Activated naive CD8-positive, alpha-beta T cell treated with anti-CD3 and anti-CD28 coated beads, Interleukin-2, amount 50 U/mL, for 16 hours (primary cell): ENCODE results near the gene IDUA.

Experiments used
- DNase-seq: peaks from one replicate; pipeline ENCODE4 v3.0.0-alpha.2; 2020; ENCODE audit warnings: low read depth, low spot score

Gene IDUA

GRCh38 chr4:1000686-1001260, 13.9 kb downstream of the IDUA start:
- DNase-seq = no peak

GRCh38 chr4:1001561-1002130, 14.8 kb downstream of the IDUA start:
- no peak for DNase-seq

- no peak for DNase-seq
These were observed 15.3 kb downstream of the IDUA start for GRCh38 chr4:1002131-1002630.

GRCh38 chr4:1002631-1003251, 15.9 kb downstream of the IDUA start:
- no peak for DNase-seq

GRCh38 chr4:1003271-1004070, 16.6 kb downstream of the IDUA start:
- DNase-seq = no peak

GRCh38 chr4:1004071-1004418, 17.2 kb downstream of the IDUA start:
- DNase-seq = no peak

GRCh38 chr4:1004557-1005485, 18.0 kb downstream of the IDUA start:
- DNase-seq = no peak

- DNase-seq = no peak
These were observed 20.0 kb downstream of the IDUA start for GRCh38 chr4:1006856-1007255.

- no peak for DNase-seq
These were observed 22.1 kb downstream of the IDUA start for GRCh38 chr4:1008840-1009541.

GRCh38 chr4:1009542-1010394, 22.9 kb downstream of the IDUA start:
- DNase-seq = peak; percentile 28

GRCh38 chr4:1010395-1011021, 23.7 kb downstream of the IDUA start:
- DNase-seq = peak; percentile 42

GRCh38 chr4:1011022-1011665, 24.3 kb downstream of the IDUA start, which contains the start of gene FGFRL1:
TSS of gene FGFRL1 (plus strand) at chr4:1011626. CDS start at chr4:1012486, 860 bp downstream.
- DNase-seq = peak; percentile 82

- DNase-seq = no peak
These were observed 24.8 kb downstream of the IDUA start for GRCh38 chr4:1011666-1012033.

- DNase-seq = no peak
These were observed 25.3 kb downstream of the IDUA start for GRCh38 chr4:1012034-1012739.

- DNase-seq = no peak
These were observed 26.6 kb downstream of the IDUA start for GRCh38 chr4:1013225-1014073.

- DNase-seq = no peak
These were observed 27.7 kb downstream of the IDUA start for GRCh38 chr4:1014291-1015167.
